Stimulated activated CD8-positive, alpha-beta memory T cell treated with anti-CD3 and anti-CD28 coated beads, Interleukin-12 subunit alpha, Interleukin-12 subunit beta, amount 100 ng/mL, for 24 hours (primary cell): ENCODE measurements around the gene ZNF649.
"Not testable (repeated sequence)": the region's sequence is repeated elsewhere in the genome, so short reads cannot be mapped to it uniquely, and the experiment has no call there.

Source experiments
- DNase-seq: peaks from one replicate; pipeline ENCODE4 v3.0.0-alpha.2; 2020; ENCODE audit errors: extremely low read depth

ZNF649 gene

GRCh38 chr19:51904331-51905165 lies at the start of gene ZNF649:
Gene ZNF649, minus strand, starts transcription at chr19:51905017. Its CDS starts 4,910 bp downstream, at chr19:51900107.
- DNase-seq = peak; percentile 51

GRCh38 chr19:51948975-51949374 lies 44.2 kb upstream of the ZNF649 start:
- no peak for DNase-seq

GRCh38 chr19:51946602-51947001 lies 41.8 kb upstream of the ZNF649 start:
- DNase-seq = no peak

- DNase-seq = no peak
These were observed 40.2 kb upstream of the ZNF649 start for GRCh38 chr19:51944798-51945552.

GRCh38 chr19:51938936-51939335 lies 34.1 kb upstream of the ZNF649 start:
- DNase-seq = no peak

- no peak for DNase-seq
These were observed 27.1 kb upstream of the ZNF649 start for GRCh38 chr19:51931921-51932320.

- DNase-seq = no peak
These were observed 23.0 kb upstream of the ZNF649 start for GRCh38 chr19:51927859-51928258.

GRCh38 chr19:51926784-51927741 lies 22.2 kb upstream of the ZNF649 start, which contains the start of gene ZNF613:
Gene ZNF613, plus strand, starts transcription at chr19:51927472. Its CDS starts 8,749 bp downstream, at chr19:51936221.
- DNase-seq = peak; percentile 57

- no peak for DNase-seq
These were observed 21.6 kb upstream of the ZNF649 start for GRCh38 chr19:51926426-51926783.

GRCh38 chr19:51921949-51922348 lies 17.1 kb upstream of the ZNF649 start:
- no peak for DNase-seq

- no peak for DNase-seq
These were observed 14.8 kb upstream of the ZNF649 start for GRCh38 chr19:51919606-51920005.

GRCh38 chr19:51916167-51916566 lies 11.3 kb upstream of the ZNF649 start:
- DNase-seq = no peak

GRCh38 chr19:51915324-51915867 lies 10.6 kb upstream of the ZNF649 start:
- no peak for DNase-seq

- DNase-seq = not testable (repeated sequence)
These were observed 3.2 kb upstream of the ZNF649 start for GRCh38 chr19:51907981-51908380.

GRCh38 chr19:51906108-51906507 lies 1.3 kb upstream of the ZNF649 start:
- DNase-seq = not testable (repeated sequence)

- DNase-seq = not testable (repeated sequence)
These were observed 822 bp upstream of the ZNF649 start for GRCh38 chr19:51905639-51906038.

GRCh38 chr19:51905206-51905605 lies 389 bp upstream of the ZNF649 start:
- no peak for DNase-seq

- no peak for DNase-seq
These were observed 1.6 kb downstream of the ZNF649 start for GRCh38 chr19:51903192-51903591.

GRCh38 chr19:51901860-51902259 lies 3.0 kb downstream of the ZNF649 start:
- DNase-seq = no peak

GRCh38 chr19:51891193-51891747 lies 13.5 kb downstream of the ZNF649 start:
- no peak for DNase-seq

GRCh38 chr19:51889934-51890333 lies 14.9 kb downstream of the ZNF649 start:
- no peak for DNase-seq
